Aorta (tissue), 5 donors: ENCODE results near the gene SLC43A1. TPM values are rescaled to one million over a fixed set of nuclear protein-coding genes. Genes with fewer than 3 reads are reported as not detected.
"Not testable (repeated sequence)": the region's sequence is repeated elsewhere in the genome, so short reads cannot be mapped to it uniquely, and the experiment has no call there.

Source experiments
- ATAC-seq: fragments of 200-7000 bp; cut with Tn5 transposase; one replicate; pipeline ENCODE4 v1.9.1; 2022; ENCODE audit warnings: moderate library complexity; ENCODE audit not compliant: low FRiP score
- DNase-seq, 2 donors: peaks; one replicate each; pipeline ENCODE4 v3.0.0-alpha.2; 2020
- H3K27ac ChIP-seq, 2 donors: one replicate each; pipeline ENCODE4 v1.5.1; 2013; ENCODE audit warnings: low read length in 2 of 2, mild to moderate bottlenecking in 2 of 2, moderate library complexity in 2 of 2, control low read depth in 1 of 2, inconsistent platforms in 1 of 2, low read depth in 1 of 2
- H3K27me3 ChIP-seq, 2 donors: one replicate each; pipeline ENCODE4 v1.6.1; 2013; ENCODE audit warnings: control low read depth in 1 of 2, low read length in 1 of 2, mild to moderate bottlenecking in 1 of 2, moderate library complexity in 1 of 2; ENCODE audit not compliant: insufficient read depth in 2 of 2, control insufficient read depth in 1 of 2
- H3K36me3 ChIP-seq, 2 donors: one replicate each; pipeline ENCODE4 v1.6.1; 2013; ENCODE audit warnings: control low read depth in 1 of 2, low read length in 1 of 2, mild to moderate bottlenecking in 1 of 2; ENCODE audit not compliant: insufficient read depth in 2 of 2, control insufficient read depth in 1 of 2
- H3K4me1 ChIP-seq, 2 donors: one replicate each; pipeline ENCODE4 v1.6.1; 2013; ENCODE audit warnings: low read length in 2 of 2, control low read depth in 1 of 2, mild to moderate bottlenecking in 1 of 2, moderate library complexity in 1 of 2; ENCODE audit not compliant: insufficient read depth in 2 of 2, control insufficient read depth in 1 of 2
- H3K4me3 ChIP-seq, 2 donors: one replicate each; pipeline ENCODE4 v1.5.1; 2013; ENCODE audit warnings: low read length in 2 of 2, control low read depth in 1 of 2, mild to moderate bottlenecking in 1 of 2
- H3K9me3 ChIP-seq: one replicate; pipeline ENCODE4 v1.6.1; 2013; ENCODE audit warnings: mild to moderate bottlenecking, low read length; ENCODE audit not compliant: control insufficient read depth
- WGBS, 2 donors: extraction: QIAGEN DNeasy Blood & Tissue Kit; methylation state at CpG; one replicate each; pipeline ENCODE4 v1.1.7; 2013; 5-methylcytosine and 5-hydroxymethylcytosine counted together
- intact Hi-C, 2 donors: fragments of 100-400 bp; cut with DNase I; formaldehyde crosslinking; loops; one replicate each; pipeline versions ENCODE4 v1.14.2 to v1.15.0; 2022
- polyA plus RNA-seq, 2 donors: library from polyadenylated mRNA; stranded (reverse); fragments of 200-250 nt; gene quantifications; one replicate each; pipeline ENCODE4 v1.2.3, GENCODE V29; 2013
- total RNA-seq, 2 donors: library from RNA; stranded (reverse); fragmentation: NEBNext Ultra II Directional; extraction: Animal tissue kit (Norgen Biotek cat#: 25700); gene quantifications; one replicate each; pipeline ENCODE4 v1.2.1, GENCODE V29; 2021
- donor health status: healthy with polysubstance abuse.
- donor health status: Bipolar disorder and iron deficiency.
- donor health status: DM: no; HTN: no; CAD: no.
- donor health status: DM: no; HTN: no; CAD: no.
- donor health status: DM: yes; HTN: yes; CAD: no.

SLC43A1 gene
- total and polyA plus RNA-seq, 4 donors: 7.6 to 19.6 (median 12.2) TPM

- H3K9me3 ChIP-seq: no peaks in the 10 kb centered on the region
- H3K27ac ChIP-seq: no peak overlapping the region
- no peaks in the 10 kb centered on the region for H3K4me1 ChIP-seq
- intact Hi-C loops: loop anchor here (2.0 to 10.0 kb wide), 5 partner anchors 22 to 1056 kb away; partner anchors contain the start of gene YPEL4 (in 1 of the 2)
- 1% methylated on average over 32 to 44 of the region's 44 CpGs for WGBS, 2 donors
- H3K36me3 ChIP-seq: no peaks in the 10 kb centered on the region
- ATAC-seq (peak; percentile 68), DNase-seq (peak; percentile 66 to 89)
- H3K4me3 ChIP-seq: peak overlapping the region; percentile 19 to 22
- H3K27me3 ChIP-seq: no peaks in the 10 kb centered on the region
These were observed 56.9 kb downstream of the SLC43A1 start for GRCh38 chr11:57458410-57459163.

GRCh38 chr11:57458060-57458409, 57.5 kb downstream of the SLC43A1 start:
- Histone ChIP-seq H3K9me3 (no peaks in the 10 kb centered on the region), H3K4me3 (peak overlapping the region in 1 of 2 donors; percentile 22), H3K27me3 (no peaks in the 10 kb centered on the region), H3K27ac (no peak overlapping the region), H3K36me3 (no peaks in the 10 kb centered on the region), H3K4me1 (no peaks in the 10 kb centered on the region)
- intact Hi-C loops: loop anchor here (2.0 to 10.0 kb wide), 5 partner anchors 23 to 1057 kb away; partner anchors contain the start of gene YPEL4 (in 1 of the 2)
- ATAC-seq: peak; percentile 19
- WGBS, 2 donors: 0 to 2% methylated on average over 12 to 16 of the region's 16 CpGs
- no peak for DNase-seq

- H3K4me3 ChIP-seq: no peak overlapping the region
- H3K27me3 ChIP-seq: no peaks in the 10 kb centered on the region
- no peak for ATAC-seq
- no peak overlapping the region for H3K27ac ChIP-seq
- 2 to 4% methylated on average over 7 of the region's 7 CpGs for WGBS, 2 donors
- H3K36me3 ChIP-seq: no peaks in the 10 kb centered on the region
- no peak for DNase-seq
- no peaks in the 10 kb centered on the region for H3K9me3 ChIP-seq
- intact Hi-C loops: loop anchor here (1.0 to 10.0 kb wide), 7 partner anchors 22 to 1057 kb away; partner anchors contain the start of gene YPEL4 (in 1 of the 2)
- H3K4me1 ChIP-seq: no peaks in the 10 kb centered on the region
These were observed 57.9 kb downstream of the SLC43A1 start for GRCh38 chr11:57457643-57458023.

DNA sequence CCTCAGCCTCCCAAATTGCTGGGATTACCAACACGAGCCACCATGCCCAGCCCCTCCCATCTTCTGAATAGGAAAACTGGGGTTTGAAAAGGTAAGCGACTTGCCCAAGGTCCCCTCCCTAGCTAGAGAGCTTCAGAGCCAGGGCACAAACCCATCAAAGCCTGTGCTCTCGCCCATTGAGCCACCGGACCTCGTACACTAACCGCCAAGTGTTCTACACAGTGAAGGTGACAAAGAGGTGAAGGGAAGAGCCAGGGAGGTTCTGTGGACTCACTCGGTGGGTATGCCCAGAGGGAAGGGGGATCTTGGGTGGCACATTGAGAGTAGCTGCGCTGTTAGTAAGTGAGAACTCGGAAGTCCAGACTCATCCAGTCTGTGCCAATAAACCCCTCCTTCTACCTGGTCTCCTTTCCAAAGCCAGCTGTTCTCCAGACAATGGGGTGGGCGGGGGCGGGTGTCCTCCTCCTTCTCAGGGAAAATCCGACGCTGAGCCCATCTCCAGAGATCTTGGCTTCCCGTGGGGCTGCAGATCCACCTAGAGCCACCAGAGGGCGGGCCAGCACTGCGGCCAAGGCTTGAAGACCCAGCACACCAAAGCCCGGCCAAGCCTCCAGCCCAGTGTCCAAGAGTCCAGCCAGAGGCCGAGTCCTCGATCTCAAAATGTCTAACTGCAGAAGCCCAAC, 58.4 kb downstream of the SLC43A1 start:
- 6% methylated on average over 19 of the region's 19 CpGs for WGBS, 2 donors
- no peaks in the 10 kb centered on the region for H3K9me3 ChIP-seq
- H3K4me1 ChIP-seq: no peaks in the 10 kb centered on the region
- peak; percentile 92 to 96 for DNase-seq
- no peak overlapping the region for H3K27ac ChIP-seq
- H3K4me3 ChIP-seq: no peak overlapping the region
- H3K36me3 ChIP-seq: no peaks in the 10 kb centered on the region
- H3K27me3 ChIP-seq: no peaks in the 10 kb centered on the region
- ATAC-seq: peak; percentile 93
- intact Hi-C loops: loop anchor here (1.0 to 10.0 kb wide), 6 partner anchors 22 to 1058 kb away; partner anchors contain the start of gene YPEL4 (in 1 of the 2)

DNA sequence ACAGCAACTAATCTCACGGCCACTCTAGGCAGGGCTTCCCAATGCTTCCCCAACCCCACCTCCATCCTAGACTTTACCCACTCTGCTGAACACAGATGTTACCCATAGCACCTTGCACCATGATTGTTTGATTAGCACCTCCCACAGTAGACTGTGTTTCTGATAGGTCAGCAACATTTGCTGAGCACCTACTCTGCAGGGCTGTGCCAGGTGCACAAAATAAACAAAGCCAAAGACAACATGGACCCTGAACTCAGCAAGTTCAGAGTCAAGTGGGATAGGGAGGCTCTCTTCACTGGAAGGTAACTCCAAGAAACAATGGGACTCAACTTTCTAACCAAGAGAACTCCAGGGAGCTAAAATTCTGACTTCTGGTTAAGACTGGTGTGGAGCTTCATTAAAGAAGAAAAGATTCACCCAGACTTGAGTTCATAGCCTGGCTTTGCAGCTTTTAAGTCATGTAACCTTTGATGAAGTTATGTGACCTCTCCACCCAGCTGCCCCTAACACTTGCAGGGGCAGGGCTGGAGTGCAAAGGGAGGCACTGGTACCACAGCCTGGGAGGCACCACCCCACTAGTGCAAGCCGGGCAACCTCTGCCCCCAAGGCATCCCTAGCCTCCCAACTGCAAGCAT, 61.8 kb downstream of the SLC43A1 start:
- Histone ChIP-seq H3K9me3 (no peaks in the 10 kb centered on the region), H3K27ac (no peak overlapping the region), H3K4me1 (no peaks in the 10 kb centered on the region), H3K4me3 (no peak overlapping the region), H3K27me3 (no peaks in the 10 kb centered on the region), H3K36me3 (no peaks in the 10 kb centered on the region)
- DNase-seq (no peak), ATAC-seq (no peak)
- 65 to 72% methylated on average over 2 of the region's 2 CpGs for WGBS, 2 donors
- intact Hi-C loops: loop anchor here in 1 of 2 donors (10.0 kb wide), 2 partner anchors 191 to 1061 kb away; partner anchors contain the start of gene YPEL4

DNA sequence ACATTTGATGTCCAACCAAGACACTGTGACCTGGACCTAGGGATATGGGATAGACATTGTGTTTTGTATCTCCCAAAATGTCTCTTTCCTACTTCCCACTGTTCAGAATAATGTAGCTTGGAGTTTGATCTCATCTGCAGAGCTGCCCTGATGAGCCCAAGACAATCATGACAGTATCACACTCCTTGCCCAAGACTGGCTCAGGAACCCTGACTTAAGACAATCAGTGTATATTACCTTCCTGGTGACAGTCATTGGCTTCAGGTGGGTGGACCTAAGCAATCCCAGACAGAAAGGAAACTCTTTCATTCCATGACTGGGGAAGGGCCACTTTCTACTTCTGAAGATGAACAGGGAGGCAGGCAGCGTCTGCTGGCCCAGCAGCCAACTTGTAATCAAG, 69.4 kb downstream of the SLC43A1 start:
- H3K36me3 ChIP-seq: no peaks in the 10 kb centered on the region
- H3K4me3 ChIP-seq: no peak overlapping the region
- no peaks in the 10 kb centered on the region for H3K27me3 ChIP-seq
- no peak overlapping the region for H3K27ac ChIP-seq
- intact Hi-C loops: no loop called here
- WGBS, 2 donors: 78 to 79% methylated on average over 1 of the region's 1 CpG
- DNase-seq: no peak
- no peaks in the 10 kb centered on the region for H3K4me1 ChIP-seq
- no peak for ATAC-seq
- no peaks in the 10 kb centered on the region for H3K9me3 ChIP-seq

GRCh38 chr11:57445122-57445394, 70.4 kb downstream of the SLC43A1 start:
- H3K36me3 ChIP-seq, H3K27ac ChIP-seq, DNase-seq, ATAC-seq, H3K4me1 ChIP-seq, H3K9me3 ChIP-seq, intact Hi-C loops, H3K27me3 ChIP-seq, H3K4me3 ChIP-seq: not testable (repeated sequence)
- WGBS, 2 donors: 81 to 82% methylated on average over 9 of the region's 9 CpGs

GRCh38 chr11:57444362-57445121, 71.0 kb downstream of the SLC43A1 start:
- Histone ChIP-seq H3K36me3 (no peaks in the 10 kb centered on the region), H3K4me3 (no peak overlapping the region), H3K27me3 (no peaks in the 10 kb centered on the region), H3K4me1 (no peaks in the 10 kb centered on the region), H3K27ac (no peak overlapping the region), H3K9me3 (no peaks in the 10 kb centered on the region)
- ATAC-seq (no peak), DNase-seq (no peak)
- intact Hi-C loops: no loop called here
- WGBS, 2 donors: 78 to 85% methylated on average over 9 of the region's 9 CpGs
